SK-N-SH (cell line): ENCODE data around the gene EHD2. TPM values are rescaled to one million over a fixed set of nuclear protein-coding genes. Genes with fewer than 3 reads are reported as not detected.

Source experiments
- CTCF ChIA-PET: fragments of 300-600, 350-600 bp; formaldehyde crosslinking; extraction: SDS; loops from one replicate; lab custom pipeline; 2021; lab: Yijun Ruan, JAX
- POLR2A ChIA-PET: fragments of 350-600 bp; sonication (Branson Sonifier 250); formaldehyde crosslinking; extraction: SDS; loops from one replicate; lab custom pipeline; 2020; ENCODE audit warnings: antibody characterized with exemption, inconsistent platforms; lab: Yijun Ruan, JAX
- DNase-seq: peaks from one replicate; pipeline ENCODE4 v3.0.0; 2012
- H2AFZ ChIP-seq: fragments of 200-600 bp; sonication (generic); 2 replicates; pipeline ENCODE4 v1.8.1; 2016; ENCODE audit warnings: antibody characterized with exemption, mild to moderate bottlenecking, low read depth
- H3F3A ChIP-seq: fragments of 200-600 bp; sonication (generic); replicated peaks from 2 replicates; pipeline ENCODE3; 2016; ENCODE audit warnings: antibody characterized with exemption, mild to moderate bottlenecking; ENCODE audit not compliant: insufficient read depth
- H3K27ac ChIP-seq, 2 experiments: fragments of 200-500 bp in 1 of 2; fragments of 200-600 bp in 1 of 2; sonication (Bioruptor generic) in 1 of 2; sonication (generic), shearing (Covaris generic) in 1 of 2; 2 replicates each; pipeline versions ENCODE4 v1.5.1 to v1.6.1; 2014 to 2016; ENCODE audit warnings: low read depth in 2 of 2, inconsistent platforms in 1 of 2, low read length in 1 of 2, mild to moderate bottlenecking in 1 of 2, mixed read lengths in 1 of 2
- H3K27me3 ChIP-seq: fragments of 200-600 bp; sonication (generic), shearing (Covaris generic); 2 replicates; pipeline ENCODE4 v1.6.1; 2016; ENCODE audit warnings: mixed run types; ENCODE audit not compliant: insufficient read depth
- H3K36me3 ChIP-seq, 2 experiments: fragments of 200-500 bp in 1 of 2; fragments of 200-600 bp in 1 of 2; sonication (Bioruptor generic) in 1 of 2; sonication (generic) in 1 of 2; replicated peaks in 1 of 2; 2 replicates each; pipeline versions ENCODE3 to v1.5.1; 2014 to 2016; ENCODE audit warnings: low read length in 1 of 2, mild to moderate bottlenecking in 1 of 2; ENCODE audit not compliant: insufficient read depth in 2 of 2, control insufficient read depth in 1 of 2
- H3K4me1 ChIP-seq, 2 experiments: fragments of 200-500 bp in 1 of 2; fragments of 200-600 bp in 1 of 2; sonication (Bioruptor generic) in 1 of 2; sonication (generic), shearing (Covaris generic) in 1 of 2; 2 replicates each; pipeline versions ENCODE4 v1.5.1 to v1.6.1; 2014 to 2016; ENCODE audit warnings: low read depth in 1 of 2, low read length in 1 of 2, mixed run types in 1 of 2; ENCODE audit not compliant: insufficient read depth in 2 of 2, control insufficient read depth in 1 of 2
- H3K4me2 ChIP-seq: fragments of 200-600 bp; sonication (generic), shearing (Covaris generic); 2 replicates; pipeline ENCODE4 v1.6.1; 2017; ENCODE audit warnings: mixed run types
- H3K4me3 ChIP-seq, 2 experiments: fragments of 200-500 bp in 1 of 2; fragments of 200-600 bp in 1 of 2; sonication (Bioruptor generic) in 1 of 2; sonication (generic), shearing (Covaris generic) in 1 of 2; 2 replicates each; pipeline versions ENCODE4 v1.5.1 to v1.8.1; 2014 to 2016; ENCODE audit warnings: low read depth in 2 of 2, inconsistent platforms in 1 of 2, low read length in 1 of 2, mild to moderate bottlenecking in 1 of 2, mixed read lengths in 1 of 2, moderate library complexity in 1 of 2
- H3K79me2 ChIP-seq: fragments of 200-600 bp; sonication (generic); 2 replicates; pipeline ENCODE4 v1.8.1; 2017; ENCODE audit warnings: mild to moderate bottlenecking; ENCODE audit not compliant: insufficient read depth
- H3K9ac ChIP-seq: fragments of 200-600 bp; sonication (generic); 2 replicates; pipeline ENCODE4 v1.6.1; 2017; ENCODE audit warnings: mixed run types
- H3K9me2 ChIP-seq: fragments of 200-600 bp; sonication (generic); 2 replicates; pipeline ENCODE4 v1.6.1; 2017; ENCODE audit warnings: mixed run types
- H3K9me3 ChIP-seq: fragments of 200-600 bp; sonication (generic); 2 replicates; pipeline ENCODE4 v1.6.1; 2017; ENCODE audit warnings: mixed run types, mild to moderate bottlenecking, moderate library complexity
- H4K20me1 ChIP-seq: fragments of 200-600 bp; sonication (generic); 2 replicates; pipeline ENCODE4 v1.6.1; 2017; ENCODE audit warnings: mild to moderate bottlenecking, mixed run types; ENCODE audit not compliant: insufficient read depth
- CHD2 ChIP-seq: fragments of 150-350 bp; IDR thresholded peaks from 2 replicates; pipeline ENCODE4 v1.6.1; 2018; ENCODE audit warnings: low read length; ENCODE audit not compliant: partially characterized antibody
- EP300 ChIP-seq, 2 experiments: IDR thresholded peaks; 2 replicates each; pipeline versions ENCODE4 v1.4.0 to v1.6.1; 2012; ENCODE audit warnings: borderline replicate concordance in 1 of 2, low read depth in 1 of 2, low read length in 1 of 2
- FOXM1 ChIP-seq: IDR thresholded peaks from 2 replicates; pipeline ENCODE4 v1.4.0; 2012; ENCODE audit warnings: low read depth, mild to moderate bottlenecking
- GABPA ChIP-seq: IDR thresholded peaks from 2 replicates; pipeline ENCODE4 v1.4.0; 2012; ENCODE audit warnings: low read depth, mild to moderate bottlenecking
- GATA2 ChIP-seq: sonication (generic); formaldehyde crosslinking; IDR thresholded peaks from 2 replicates; pipeline ENCODE4 v1.5.0; 2020; ENCODE audit warnings: mild to moderate bottlenecking, missing genetic modification reagents
- IRF3 ChIP-seq: fragments of 150-350 bp; IDR thresholded peaks from 2 replicates; pipeline ENCODE4 v1.6.1; 2016; ENCODE audit warnings: mild to moderate bottlenecking, low read depth, low read length
- MAX ChIP-seq: IDR thresholded peaks from 2 replicates; pipeline ENCODE4 v1.4.0; 2012; ENCODE audit warnings: low read depth
- MEF2A ChIP-seq: IDR thresholded peaks from 2 replicates; pipeline ENCODE4 v1.4.0; 2012; ENCODE audit warnings: low read depth, borderline replicate concordance
- NFIC ChIP-seq: IDR thresholded peaks from 2 replicates; pipeline ENCODE4 v1.4.0; 2012; ENCODE audit warnings: borderline replicate concordance
- POLR2AphosphoS5 ChIP-seq: IDR thresholded peaks from 2 replicates; pipeline ENCODE4 v1.6.1; 2012; ENCODE audit warnings: low read depth, low read length
- RCOR1 ChIP-seq: fragments of 150-350 bp; IDR thresholded peaks from 2 replicates; pipeline ENCODE4 v1.6.1; 2017; ENCODE audit warnings: antibody characterized with exemption, low read length
- RFX5 ChIP-seq: IDR thresholded peaks from 2 replicates; pipeline ENCODE4 v1.6.1; 2012; ENCODE audit warnings: mild to moderate bottlenecking, improper control_type of control experiment, low read length
- USF1 ChIP-seq: IDR thresholded peaks from 2 replicates; pipeline ENCODE4 v1.4.0; 2012; ENCODE audit warnings: low read depth, borderline replicate concordance
- USF2 ChIP-seq: fragments of 150-350 bp; IDR thresholded peaks from 2 replicates; pipeline ENCODE4 v1.6.1; 2017; ENCODE audit warnings: antibody characterized with exemption, low read length, low read depth, borderline replicate concordance
- ZBTB33 ChIP-seq: IDR thresholded peaks from 2 replicates; pipeline ENCODE4 v1.4.0; 2012; ENCODE audit warnings: low read depth, borderline replicate concordance
- WGBS: methylation state at CpG from one replicate; pipeline ENCODE4 v1.1.6; 2017; ENCODE audit warnings: low lambda C conversion rate; 5-methylcytosine and 5-hydroxymethylcytosine counted together
- polyA plus RNA-seq, 3 experiments: library from polyadenylated mRNA; depleted of rRNA; stranded (reverse); fragments of >200 nt; gene quantifications; 2 replicates each; pipeline ENCODE4 v1.2.3, GENCODE V29; 2012

EHD2 gene
- polyA plus RNA-seq, 1 of the 3 experiments (the other 2 are of a cell fraction), result 55.5 TPM

GRCh38 chr19:47670736-47671135 is 42.5 kb upstream of the EHD2 start:
- Histone ChIP-seq H3K27me3 (no peaks in the 10 kb centered on the region), H3F3A (peaks cover 3% of the 10 kb centered on the region), H4K20me1 (peaks cover 33% of the 10 kb centered on the region), H3K9me3 (no peaks in the 10 kb centered on the region), H3K27ac (no peak overlapping the region), H3K4me1 (peaks cover 0 to 2% of the 10 kb centered on the region in 2 experiments; a peak in 1 of 4 replicates), H3K4me3 (no peak overlapping the region), H2AFZ (no peak overlapping the region), H3K4me2 (no peak overlapping the region), H3K79me2 (peaks cover 50% of the 10 kb centered on the region), H3K9ac (no peak overlapping the region), H3K36me3 (peaks cover 5 to 11% of the 10 kb centered on the region in 2 experiments), H3K9me2 (no peaks in the 10 kb centered on the region)
- DNase-seq, result no peak
- TF ChIP-seq RFX5 (no peak), FOXM1 (no peak), NFIC (no peak), CHD2 (no peak), GATA2 (CRISPR knock-in tag) (no peak), USF2 (no peak), GABPA (no peak), USF1 (no peak), RCOR1 (no peak), POLR2AphosphoS5 (no peak), IRF3 (no peak), MEF2A (no peak), MAX (no peak), EP300 (IDR thresholded peaks at IDR 0.05; ENCODE audit: borderline replicate concordance in 1 of 2, low read depth in 1 of 2, low read length in 1 of 2) (no peak), ZBTB33 (no peak)
- CTCF ChIA-PET, result no interaction called here
- POLR2A ChIA-PET, result no interaction called here
- WGBS, result 94% methylated on average over 8 of the region's 8 CpGs
